ENCODE measurements around the gene KRTAP10-4.

DNA sequence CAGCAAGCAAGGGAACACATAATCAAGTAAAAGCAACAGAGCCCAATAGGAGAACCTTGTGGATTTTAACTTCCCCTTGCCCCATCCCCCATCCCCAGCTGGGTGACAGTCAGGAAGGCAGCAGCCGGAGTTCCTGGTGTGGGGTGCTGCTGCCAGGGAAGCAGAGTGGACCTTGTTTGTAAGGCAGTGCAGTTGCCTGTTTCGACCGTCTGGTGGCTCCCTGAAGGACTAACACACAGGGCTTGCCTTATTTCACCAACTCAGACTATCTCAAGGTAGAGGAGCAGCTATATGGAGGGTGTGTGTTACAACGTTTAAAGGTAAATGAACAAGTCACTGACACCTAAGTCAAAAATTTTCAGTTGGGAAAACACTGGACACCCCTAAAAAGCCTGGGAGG is 45.0 kb downstream of the KRTAP10-4 start:
- TF ChIP-seq, protein P1, sequence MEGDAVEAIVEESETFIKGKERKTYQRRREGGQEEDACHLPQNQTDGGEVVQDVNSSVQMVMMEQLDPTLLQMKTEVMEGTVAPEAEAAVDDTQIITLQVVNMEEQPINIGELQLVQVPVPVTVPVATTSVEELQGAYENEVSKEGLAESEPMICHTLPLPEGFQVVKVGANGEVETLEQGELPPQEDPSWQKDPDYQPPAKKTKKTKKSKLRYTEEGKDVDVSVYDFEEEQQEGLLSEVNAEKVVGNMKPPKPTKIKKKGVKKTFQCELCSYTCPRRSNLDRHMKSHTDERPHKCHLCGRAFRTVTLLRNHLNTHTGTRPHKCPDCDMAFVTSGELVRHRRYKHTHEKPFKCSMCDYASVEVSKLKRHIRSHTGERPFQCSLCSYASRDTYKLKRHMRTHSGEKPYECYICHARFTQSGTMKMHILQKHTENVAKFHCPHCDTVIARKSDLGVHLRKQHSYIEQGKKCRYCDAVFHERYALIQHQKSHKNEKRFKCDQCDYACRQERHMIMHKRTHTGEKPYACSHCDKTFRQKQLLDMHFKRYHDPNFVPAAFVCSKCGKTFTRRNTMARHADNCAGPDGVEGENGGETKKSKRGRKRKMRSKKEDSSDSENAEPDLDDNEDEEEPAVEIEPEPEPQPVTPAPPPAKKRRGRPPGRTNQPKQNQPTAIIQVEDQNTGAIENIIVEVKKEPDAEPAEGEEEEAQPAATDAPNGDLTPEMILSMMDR (IDR thresholded peaks at IDR 0.05) = no peak
- no peak for TF ChIP-seq POLR2AphosphoS5 (IDR thresholded peaks at IDR 0.05)
- no peak for TF ChIP-seq POLR2A (IDR thresholded peaks at IDR 0.05)
